ENCODE results near the gene ATP5PO. TPM values are rescaled to one million over a fixed set of nuclear protein-coding genes. Genes with fewer than 3 reads are reported as not detected.

The ATP5PO gene
- total RNA-seq, 1 experiment from 2014 or later, result 190 TPM

DNA sequence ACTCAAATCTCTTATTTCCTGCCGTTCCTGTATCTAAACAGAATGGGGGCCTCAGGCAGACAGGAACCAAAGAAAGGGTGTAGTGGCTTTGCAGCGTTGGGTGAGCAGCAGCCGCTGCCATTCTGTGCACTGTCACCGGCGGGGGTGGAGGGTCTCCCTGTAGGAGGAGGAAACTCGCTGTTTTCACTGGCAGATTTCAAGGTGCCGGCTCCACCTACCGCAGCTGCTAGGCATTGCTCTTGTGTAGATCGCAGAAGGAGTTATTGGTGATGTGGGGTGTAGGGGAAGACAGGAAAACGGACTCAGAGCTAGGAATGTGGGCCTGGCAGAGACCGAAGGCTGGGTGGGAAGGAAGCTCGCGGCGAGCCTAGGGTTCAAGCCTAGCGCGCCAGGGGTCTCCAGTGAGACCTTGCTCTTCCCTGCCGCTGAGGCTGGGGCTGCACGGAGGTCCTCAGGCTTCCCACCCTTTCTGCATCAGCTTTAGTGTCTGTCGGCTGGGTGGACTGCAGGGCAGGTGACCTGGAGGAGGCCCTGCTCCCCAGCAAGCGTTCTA is 20.8 kb downstream of the ATP5PO start:
- Histone ChIP-seq H3K4me3 (ENCODE audit: low read depth in 2 of 2, low read length in 2 of 2) (peak overlapping the region; percentile 7 to 33; a peak in 3 of 4 replicates), H3K4me1 (ENCODE audit: control insufficient read depth, insufficient read depth, low read length) (no peaks in the 10 kb centered on the region; the same call in 1 of the 2 replicates), H3K36me3 (ENCODE audit: control insufficient read depth, insufficient read depth, low read length) (no peaks in the 10 kb centered on the region), H3K27ac (ENCODE audit: low read length) (peak overlapping the region; percentile 48; the same call in 1 of the 2 replicates), H3K9me3 (ENCODE audit: control insufficient read depth, insufficient read depth, low read depth, low read length) (no peaks in the 10 kb centered on the region), H3K27me3 (ENCODE audit: control insufficient read depth, insufficient read depth, low read length) (no peaks in the 10 kb centered on the region)
- intact Hi-C loops (cut with micrococcal nuclease; ENCODE audit: unreplicated experiment), result no loop called here
- in situ Hi-C loops (cut with HindIII; ENCODE audit: low pct_unique_long_range_greater_than_20kb, low sequenced_read_pairs), result no loop called here
- no peak for DNase-seq (ENCODE audit: low read depth, low spot score)
- ChIA-PET CTCF (interaction anchor here (0.5 to 1.4 kb wide), 2 partner anchors 40 to 249 kb away, joined by 3 read pairs; no protein-coding TSS in a partner anchor), POLR2A (interaction anchor here (0.6 kb wide), 1 partner anchor 165 kb away, joined by 3 read pairs; no protein-coding TSS in a partner anchor)
- TF ChIP-seq TCF7L2 (IDR thresholded peaks at IDR 0.05; ENCODE audit: low read depth, low read length), result no peak
- TF ChIP-seq SIN3A (IDR thresholded peaks at IDR 0.05; ENCODE audit: borderline replicate concordance, insufficient read depth, low read depth, low read length), result no peak
- TF ChIP-seq REST (IDR thresholded peaks at IDR 0.05; ENCODE audit: insufficient read depth in 1 of 2, low read depth in 2 of 2, low read length in 1 of 2), result no peak
- TF ChIP-seq, protein P1, sequence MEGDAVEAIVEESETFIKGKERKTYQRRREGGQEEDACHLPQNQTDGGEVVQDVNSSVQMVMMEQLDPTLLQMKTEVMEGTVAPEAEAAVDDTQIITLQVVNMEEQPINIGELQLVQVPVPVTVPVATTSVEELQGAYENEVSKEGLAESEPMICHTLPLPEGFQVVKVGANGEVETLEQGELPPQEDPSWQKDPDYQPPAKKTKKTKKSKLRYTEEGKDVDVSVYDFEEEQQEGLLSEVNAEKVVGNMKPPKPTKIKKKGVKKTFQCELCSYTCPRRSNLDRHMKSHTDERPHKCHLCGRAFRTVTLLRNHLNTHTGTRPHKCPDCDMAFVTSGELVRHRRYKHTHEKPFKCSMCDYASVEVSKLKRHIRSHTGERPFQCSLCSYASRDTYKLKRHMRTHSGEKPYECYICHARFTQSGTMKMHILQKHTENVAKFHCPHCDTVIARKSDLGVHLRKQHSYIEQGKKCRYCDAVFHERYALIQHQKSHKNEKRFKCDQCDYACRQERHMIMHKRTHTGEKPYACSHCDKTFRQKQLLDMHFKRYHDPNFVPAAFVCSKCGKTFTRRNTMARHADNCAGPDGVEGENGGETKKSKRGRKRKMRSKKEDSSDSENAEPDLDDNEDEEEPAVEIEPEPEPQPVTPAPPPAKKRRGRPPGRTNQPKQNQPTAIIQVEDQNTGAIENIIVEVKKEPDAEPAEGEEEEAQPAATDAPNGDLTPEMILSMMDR (IDR thresholded peaks at IDR 0.05), result peak; percentile 75
- TF ChIP-seq POLR2AphosphoS5 (IDR thresholded peaks at IDR 0.05; ENCODE audit: low read depth, low read length), result no peak
- BruUV-seq (replicated peaks), result no TSS peak
- peak; percentile 96 for ATAC-seq

- no TSS peak for BruUV-seq (replicated peaks)
- in situ Hi-C loops (cut with HindIII; ENCODE audit: low pct_unique_long_range_greater_than_20kb, low sequenced_read_pairs) (no loop called here), intact Hi-C loops (cut with micrococcal nuclease; ENCODE audit: unreplicated experiment) (no loop called here)
- no peaks in the 10 kb centered on the region for H3K27me3 ChIP-seq (ENCODE audit: control insufficient read depth, insufficient read depth, low read length)
- no peak overlapping the region for H3K4me3 ChIP-seq (ENCODE audit: low read depth in 2 of 2, low read length in 2 of 2)
- TF ChIP-seq SIN3A (IDR thresholded peaks at IDR 0.05; ENCODE audit: borderline replicate concordance, insufficient read depth, low read depth, low read length), result no peak
- TF ChIP-seq, protein P1 (IDR thresholded peaks at IDR 0.05), result no peak
- no peak for TF ChIP-seq REST (IDR thresholded peaks at IDR 0.05; ENCODE audit: insufficient read depth in 1 of 2, low read depth in 2 of 2, low read length in 1 of 2)
- no peak for TF ChIP-seq POLR2AphosphoS5 (IDR thresholded peaks at IDR 0.05; ENCODE audit: low read depth, low read length)
- TF ChIP-seq TCF7L2 (IDR thresholded peaks at IDR 0.05; ENCODE audit: low read depth, low read length), result no peak
- DNase-seq (ENCODE audit: low read depth, low spot score) (no peak), ATAC-seq (no peak)
- H3K9me3 ChIP-seq (ENCODE audit: control insufficient read depth, insufficient read depth, low read depth, low read length), result no peaks in the 10 kb centered on the region
- H3K36me3 ChIP-seq (ENCODE audit: control insufficient read depth, insufficient read depth, low read length), result no peaks in the 10 kb centered on the region
- peak overlapping the region; percentile 48; the same call in 1 of the 2 replicates for H3K27ac ChIP-seq (ENCODE audit: low read length)
- ChIA-PET POLR2A (no interaction called here), CTCF (interaction anchor here (0.7 to 1.4 kb wide), 2 partner anchors 77 to 248 kb away, joined by 3 read pairs; no protein-coding TSS in a partner anchor)
- no peaks in the 10 kb centered on the region; the same call in 1 of the 2 replicates for H3K4me1 ChIP-seq (ENCODE audit: control insufficient read depth, insufficient read depth, low read length)
Observed at GRCh38 chr21:33893917-33894316, 21.7 kb downstream of the ATP5PO start.
